Thoracic aorta (tissue), 2 donors: ENCODE data around the gene TGFB2. TPM values are rescaled to one million over a fixed set of nuclear protein-coding genes. Genes with fewer than 3 reads are reported as not detected.
A peak's percentile ranks its signal among the peaks of the same experiment; 100 is the strongest.

Source experiments
- ATAC-seq: fragments of 150-250 bp; one replicate; pipeline ENCODE4 v1.8.0; 2017; ENCODE audit warnings: low read depth; ENCODE audit not compliant: insufficient number of reproducible peaks, low FRiP score
- DNase-seq: peaks from one replicate; pipeline ENCODE4 v3.0.0-alpha.2; 2020; ENCODE audit warnings: low spot score
- H3K27ac ChIP-seq, 2 donors: fragments of 200-600 bp; sonication (generic); 1 replicate in 1 of 2; 2 replicates in 1 of 2; pipeline ENCODE4 v1.5.1; 2016; ENCODE audit warnings: mild to moderate bottlenecking in 2 of 2, moderate library complexity in 2 of 2
- H3K27me3 ChIP-seq: fragments of 200-600 bp; sonication (generic); replicated peaks from 2 replicates; pipeline ENCODE4 v1.6.0; 2016; ENCODE audit warnings: mild to moderate bottlenecking; ENCODE audit not compliant: insufficient read depth
- H3K36me3 ChIP-seq: fragments of 200-600 bp; sonication (generic); one replicate; pipeline ENCODE4 v1.5.1; 2016
- H3K4me1 ChIP-seq, 2 donors: fragments of 200-600 bp; sonication (generic); 1 replicate in 1 of 2; 2 replicates in 1 of 2; pipeline versions ENCODE4 v1.5.1 to v1.6.0; 2016; ENCODE audit warnings: low read depth in 2 of 2, mild to moderate bottlenecking in 1 of 2; ENCODE audit not compliant: control insufficient read depth in 1 of 2
- H3K4me3 ChIP-seq: fragments of 200-600 bp; sonication (generic); 2 replicates; pipeline ENCODE4 v1.5.1; 2016; ENCODE audit warnings: mild to moderate bottlenecking
- H3K9me3 ChIP-seq: fragments of 200-600 bp; sonication (generic); 2 replicates; pipeline ENCODE4 v1.5.1; 2016
- CTCF ChIP-seq: fragments of 200-600 bp; sonication (generic); IDR thresholded peaks from one replicate; pipeline ENCODE4 v1.5.1; 2019; ENCODE audit warnings: antibody characterized with exemption
- total RNA-seq, 2 donors: library from RNA; depleted of rRNA; stranded (reverse); fragments of >200 nt; gene quantifications; one replicate each; pipeline versions ENCODE4 v1.1.0 to v1.2.3, GENCODE V29; 2016

The TGFB2 gene
- 1 to 10 TPM; 9.1 to 9.2 TPM for total RNA-seq

- H3K9me3 ChIP-seq = no peaks in the 10 kb centered on the region
- H3K27ac ChIP-seq = peak within 1 kb of the TSS; percentile 78 to 86
- ATAC-seq = peak; percentile 71
- no peaks in the 10 kb centered on the region for H3K36me3 ChIP-seq
- no peaks in the 10 kb centered on the region for H3K27me3 ChIP-seq
- peaks cover 13% of the 10 kb centered on the region in 2 donors for H3K4me1 ChIP-seq
- no peak for DNase-seq
- H3K4me3 ChIP-seq = peak within 1 kb of the TSS; percentile 83
- no peak for TF ChIP-seq CTCF
Measured at GRCh38 chr1:218344814-218345672, at the start of gene TGFB2. Gene TGFB2 (plus strand): TSS chr1:218345336. CDS start chr1:218346702, 1,366 bp downstream.

DNA sequence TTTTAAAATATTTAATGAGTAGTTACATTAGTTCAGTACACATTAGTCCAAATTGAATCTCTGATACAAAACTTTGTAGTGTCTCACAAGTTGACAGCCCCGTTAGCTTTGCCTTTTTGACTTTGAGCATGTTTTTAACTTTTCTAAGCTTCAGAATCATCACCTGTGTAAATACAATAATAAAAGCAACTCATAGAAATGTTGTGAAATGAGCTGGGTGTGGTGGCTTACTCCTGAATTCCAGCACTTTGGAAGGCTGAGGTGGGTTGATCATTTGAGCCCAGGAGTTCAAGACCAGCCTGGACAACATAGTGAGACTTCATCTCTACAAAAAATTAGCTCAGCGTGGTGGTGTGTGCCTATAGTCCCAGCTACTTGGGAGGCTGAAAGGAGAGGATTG, 49.0 kb upstream of the TGFB2 start:
- H3K4me1 ChIP-seq = peaks cover 3 to 9% of the 10 kb centered on the region in 2 donors
- no peaks in the 10 kb centered on the region for H3K27me3 ChIP-seq
- ATAC-seq = no peak
- no peaks in the 10 kb centered on the region for H3K36me3 ChIP-seq
- no peak overlapping the region for H3K4me3 ChIP-seq
- H3K9me3 ChIP-seq = no peaks in the 10 kb centered on the region
- no peak for TF ChIP-seq CTCF
- DNase-seq = no peak
- no peak overlapping the region for H3K27ac ChIP-seq

DNA sequence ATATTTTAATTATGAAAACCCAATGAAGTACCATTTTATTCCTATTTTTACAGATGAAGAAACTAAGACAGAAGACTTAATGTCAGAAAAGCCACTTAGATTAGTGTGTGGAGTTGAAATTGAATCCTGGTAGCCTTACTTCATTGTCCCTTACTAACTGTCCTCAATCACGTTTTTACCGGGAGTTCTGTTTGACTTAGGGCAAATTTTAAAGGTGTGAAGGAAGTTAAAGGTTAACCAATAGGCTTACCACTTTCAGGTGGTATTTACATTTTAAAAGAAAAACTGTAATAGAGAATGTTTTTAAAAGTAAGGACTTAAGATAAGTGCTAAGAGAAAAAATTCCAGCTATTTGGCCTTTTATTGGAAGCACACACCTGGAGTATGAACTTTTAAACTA, 47.7 kb upstream of the TGFB2 start:
- no peaks in the 10 kb centered on the region for H3K9me3 ChIP-seq
- H3K4me1 ChIP-seq = peaks cover 0 to 2% of the 10 kb centered on the region in 2 donors
- TF ChIP-seq CTCF = no peak
- ATAC-seq = no peak
- H3K36me3 ChIP-seq = no peaks in the 10 kb centered on the region
- H3K27ac ChIP-seq = no peak overlapping the region
- no peak overlapping the region for H3K4me3 ChIP-seq
- DNase-seq = no peak
- no peaks in the 10 kb centered on the region for H3K27me3 ChIP-seq

- Histone ChIP-seq H3K4me3 (no peak overlapping the region), H3K27me3 (no peaks in the 10 kb centered on the region), H3K27ac (no peak overlapping the region), H3K9me3 (no peaks in the 10 kb centered on the region), H3K36me3 (no peaks in the 10 kb centered on the region), H3K4me1 (no peaks in the 10 kb centered on the region)
- DNase-seq (no peak), ATAC-seq (no peak)
- no peak for TF ChIP-seq CTCF
Measured at GRCh38 chr1:218297867-218298266, 47.3 kb upstream of the TGFB2 start.

DNA sequence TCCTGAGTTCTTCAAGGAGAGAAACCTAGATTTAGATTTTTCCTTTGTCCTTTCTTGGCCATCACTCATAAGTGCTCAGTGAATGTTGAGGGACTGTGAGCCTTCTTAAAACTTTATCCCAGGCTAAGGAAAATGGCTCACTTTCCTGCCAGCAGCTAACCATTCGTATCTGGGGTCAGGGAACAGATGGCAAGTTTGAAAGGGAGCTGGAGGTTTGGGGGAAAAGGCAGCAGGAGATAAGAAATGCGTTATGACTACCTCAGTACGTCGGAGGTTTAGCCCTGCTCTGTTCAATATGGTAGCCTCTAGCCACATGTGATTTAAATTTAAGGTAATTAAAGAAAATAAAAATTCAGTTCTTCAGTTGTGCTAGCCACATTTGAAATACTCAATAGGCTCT, 46.7 kb upstream of the TGFB2 start:
- Histone ChIP-seq H3K27me3 (no peaks in the 10 kb centered on the region), H3K36me3 (no peaks in the 10 kb centered on the region), H3K4me3 (no peak overlapping the region), H3K27ac (no peak overlapping the region), H3K4me1 (no peaks in the 10 kb centered on the region), H3K9me3 (no peaks in the 10 kb centered on the region)
- TF ChIP-seq CTCF = no peak
- DNase-seq = no peak
- no peak for ATAC-seq
